CD4-positive, alpha-beta T cell (primary cell): ENCODE results near the gene FSTL3. TPM values are rescaled to one million over a fixed set of nuclear protein-coding genes. Genes with fewer than 3 reads are reported as not detected.

Experiments used
- ATAC-seq: fragments of 200-7000 bp; cut with Tn5 transposase; one replicate; pipeline ENCODE4 v1.10.0; 2022; ENCODE audit warnings: mild to moderate bottlenecking; ENCODE audit not compliant: poor library complexity
- CTCF ChIA-PET: fragments of 350-600 bp; sonication (Branson Sonifier 250); formaldehyde crosslinking; loops from one replicate; lab custom pipeline; 2021; ENCODE audit warnings: antibody characterized with exemption, inconsistent platforms; lab: Charles Lee
- POLR2A ChIA-PET: fragments of 350-600 bp; sonication (Branson Sonifier 250); formaldehyde crosslinking; loops from one replicate; lab custom pipeline; 2021; ENCODE audit warnings: antibody characterized with exemption, inconsistent platforms; lab: Charles Lee
- DNase-seq, 14 experiments: peaks; one replicate each; pipeline ENCODE4 v3.0.0-alpha.2; 2013 to 2020; ENCODE audit warnings: mixed read lengths in 2 of 14
- H3K27ac ChIP-seq, 2 donors: one replicate each; pipeline versions ENCODE4 v1.5.1 to v1.7.0; 2013; ENCODE audit warnings: low read length in 2 of 2, low read depth in 1 of 2, mild to moderate bottlenecking in 1 of 2
- H3K27me3 ChIP-seq, 2 experiments: 1 replicate in 1 of 2; 2 replicates in 1 of 2; pipeline versions ENCODE4 v1.6.1 to v1.7.0; 2013; ENCODE audit warnings: low read length in 2 of 2, control low read depth in 1 of 2, mild to moderate bottlenecking in 1 of 2, moderate library complexity in 1 of 2; ENCODE audit not compliant: insufficient read depth in 2 of 2, control insufficient read depth in 1 of 2
- H3K36me3 ChIP-seq: one replicate; pipeline ENCODE4 v1.6.1; 2013; ENCODE audit warnings: low read length, control low read depth; ENCODE audit not compliant: insufficient read depth
- H3K4me1 ChIP-seq: one replicate; pipeline ENCODE4 v1.6.1; 2013; ENCODE audit warnings: low read length, control low read depth; ENCODE audit not compliant: insufficient read depth
- H3K4me3 ChIP-seq: one replicate; pipeline ENCODE4 v1.5.1; 2013; ENCODE audit warnings: mild to moderate bottlenecking, low read length, moderate library complexity
- H3K9me3 ChIP-seq, 2 experiments: 1 replicate in 1 of 2; 2 replicates in 1 of 2; pipeline versions ENCODE4 v1.6.1 to v1.7.0; 2013; ENCODE audit warnings: low read length in 2 of 2, mild to moderate bottlenecking in 2 of 2, control low read depth in 1 of 2, moderate library complexity in 1 of 2; ENCODE audit not compliant: control insufficient read depth in 1 of 2, insufficient read depth in 1 of 2
- H3K27ac Mint-ChIP-seq: one replicate; pipeline ENCODE4 v1.8.0; 2020; ENCODE audit warnings: mixed read lengths
- H3K27me3 Mint-ChIP-seq: one replicate; pipeline ENCODE4 v1.8.0; 2021; ENCODE audit warnings: mixed read lengths
- H3K36me3 Mint-ChIP-seq: one replicate; pipeline ENCODE4 v1.8.0; 2021; ENCODE audit warnings: low read depth, mixed read lengths
- H3K4me1 Mint-ChIP-seq: one replicate; pipeline ENCODE4 v1.8.0; 2021; ENCODE audit warnings: low read depth, mixed read lengths
- H3K4me3 Mint-ChIP-seq: one replicate; pipeline ENCODE4 v1.8.0; 2020; ENCODE audit warnings: mild to moderate bottlenecking, mixed read lengths
- H3K9me3 Mint-ChIP-seq: one replicate; pipeline ENCODE4 v1.8.0; 2020; ENCODE audit warnings: mixed read lengths
- intact Hi-C, 2 experiments: fragments of 100-400 bp; cut with DNase I in 1 of 2; cut with micrococcal nuclease in 1 of 2; formaldehyde crosslinking; loops; one replicate each; pipeline versions ENCODE4 v1.15.1 to v1.9.0; 2023 to 2025; cut with DNase I, micrococcal nuclease
- total RNA-seq, 174 experiments: library from RNA in 2 of 174; stranded (reverse) in 2 of 174; gene quantifications; one replicate each; pipeline ENCODE4 v1.2.3 and lab custom pipeline; 2021 to 2026
- TF ChIP-seq, protein P1 (sequence below): fragments of 200-600 bp; IDR thresholded peaks from one replicate; pipeline ENCODE4 v1.8.0; 2022; ENCODE audit warnings: antibody characterized with exemption, mild to moderate bottlenecking

FSTL3 gene
- total RNA-seq, 2 experiments from 2014 or later: 2.2 to 3.4 TPM

GRCh38 chr19:640606-641189 is 35.5 kb upstream of the FSTL3 start:
- Histone ChIP-seq H3K9me3 (no peaks in the 10 kb centered on the region), H3K4me1 (peaks cover 25% of the 10 kb centered on the region), H3K27me3 (no peaks in the 10 kb centered on the region), H3K36me3 (no peaks in the 10 kb centered on the region), H3K4me3 (no peak overlapping the region), H3K27ac (no peak overlapping the region)
- intact Hi-C loops: loop anchor here in 1 of 2 experiments (1.0 kb wide), 1 partner anchor 40 kb away; no protein-coding TSS in a partner anchor
- peak in 1 of 14 experiments; percentile 12 for DNase-seq
- no peak overlapping the region for H3K4me3 Mint-ChIP-seq
- no peaks in the 10 kb centered on the region for H3K9me3 Mint-ChIP-seq
- TF ChIP-seq, protein P1, sequence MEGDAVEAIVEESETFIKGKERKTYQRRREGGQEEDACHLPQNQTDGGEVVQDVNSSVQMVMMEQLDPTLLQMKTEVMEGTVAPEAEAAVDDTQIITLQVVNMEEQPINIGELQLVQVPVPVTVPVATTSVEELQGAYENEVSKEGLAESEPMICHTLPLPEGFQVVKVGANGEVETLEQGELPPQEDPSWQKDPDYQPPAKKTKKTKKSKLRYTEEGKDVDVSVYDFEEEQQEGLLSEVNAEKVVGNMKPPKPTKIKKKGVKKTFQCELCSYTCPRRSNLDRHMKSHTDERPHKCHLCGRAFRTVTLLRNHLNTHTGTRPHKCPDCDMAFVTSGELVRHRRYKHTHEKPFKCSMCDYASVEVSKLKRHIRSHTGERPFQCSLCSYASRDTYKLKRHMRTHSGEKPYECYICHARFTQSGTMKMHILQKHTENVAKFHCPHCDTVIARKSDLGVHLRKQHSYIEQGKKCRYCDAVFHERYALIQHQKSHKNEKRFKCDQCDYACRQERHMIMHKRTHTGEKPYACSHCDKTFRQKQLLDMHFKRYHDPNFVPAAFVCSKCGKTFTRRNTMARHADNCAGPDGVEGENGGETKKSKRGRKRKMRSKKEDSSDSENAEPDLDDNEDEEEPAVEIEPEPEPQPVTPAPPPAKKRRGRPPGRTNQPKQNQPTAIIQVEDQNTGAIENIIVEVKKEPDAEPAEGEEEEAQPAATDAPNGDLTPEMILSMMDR: no peak
- no peak for ATAC-seq
- no peaks in the 10 kb centered on the region for H3K27me3 Mint-ChIP-seq
- POLR2A ChIA-PET: interaction anchor here (1.7 kb wide), 1 partner anchor 20 kb away, joined by 7 read pairs; no protein-coding TSS in a partner anchor
- CTCF ChIA-PET: interaction anchor here (2.4 kb wide), 1 partner anchor 19 kb away, joined by 6 read pairs; no protein-coding TSS in a partner anchor
- H3K36me3 Mint-ChIP-seq: peaks cover 14% of the 10 kb centered on the region
- peaks cover 6% of the 10 kb centered on the region for H3K4me1 Mint-ChIP-seq
- peak overlapping the region; percentile 68 for H3K27ac Mint-ChIP-seq

- DNase-seq (peak in 1 of 14 experiments; percentile 11), ATAC-seq (no peak)
- peaks cover 25% of the 10 kb centered on the region for H3K4me1 ChIP-seq
- intact Hi-C loops: no loop called here
- H3K4me3 Mint-ChIP-seq: no peak overlapping the region
- ChIA-PET POLR2A (interaction anchor here (0.7 kb wide), 1 partner anchor 19 kb away, joined by 3 read pairs; no protein-coding TSS in a partner anchor), CTCF (interaction anchor here (1.6 to 2.4 kb wide), 2 partner anchors 18 to 57 kb away, joined by 3 to 6 read pairs; no protein-coding TSS in a partner anchor)
- no peaks in the 10 kb centered on the region for H3K9me3 ChIP-seq
- no peaks in the 10 kb centered on the region for H3K27me3 Mint-ChIP-seq
- TF ChIP-seq, protein P1: no peak
- peaks cover 19% of the 10 kb centered on the region for H3K36me3 Mint-ChIP-seq
- no peak overlapping the region for H3K4me3 ChIP-seq
- no peaks in the 10 kb centered on the region for H3K27me3 ChIP-seq
- H3K9me3 Mint-ChIP-seq: no peaks in the 10 kb centered on the region
- peaks cover 6% of the 10 kb centered on the region for H3K4me1 Mint-ChIP-seq
- no peak overlapping the region for H3K27ac ChIP-seq
- H3K36me3 ChIP-seq: peaks cover 3% of the 10 kb centered on the region
- peak overlapping the region; percentile 68 for H3K27ac Mint-ChIP-seq
Measured at GRCh38 chr19:641702-642101, 34.5 kb upstream of the FSTL3 start.

- Histone ChIP-seq H3K4me3 (no peak overlapping the region), H3K27ac (no peak overlapping the region), H3K4me1 (peaks cover 24% of the 10 kb centered on the region), H3K36me3 (peaks cover 17% of the 10 kb centered on the region), H3K9me3 (no peaks in the 10 kb centered on the region), H3K27me3 (no peaks in the 10 kb centered on the region)
- ChIA-PET POLR2A (interaction anchor here (0.7 kb wide), 1 partner anchor 17 kb away, joined by 3 read pairs; no protein-coding TSS in a partner anchor), CTCF (interaction anchor here (1.6 kb wide), 1 partner anchor 59 kb away, joined by 3 read pairs; no protein-coding TSS in a partner anchor)
- Mint-ChIP-seq H3K4me1 (peaks cover 6% of the 10 kb centered on the region), H3K27me3 (no peaks in the 10 kb centered on the region), H3K36me3 (peaks cover 19% of the 10 kb centered on the region), H3K9me3 (no peaks in the 10 kb centered on the region), H3K27ac (no peak overlapping the region), H3K4me3 (no peak overlapping the region)
- ATAC-seq (no peak), DNase-seq (no peak)
- intact Hi-C loops: no loop called here
- TF ChIP-seq, protein P1: no peak
Measured at GRCh38 chr19:642767-643727, 33.1 kb upstream of the FSTL3 start.
